ENCODE results near the gene DIP2B.

- no peak for TF ChIP-seq CTCF (IDR thresholded peaks at IDR 0.05)
- TF ChIP-seq POLR2A (IDR thresholded peaks at IDR 0.05): no peak
- no peak for TF ChIP-seq EP300 (IDR thresholded peaks at IDR 0.05)
These were observed 131.1 kb downstream of the DIP2B start for GRCh38 chr12:50635857-50636256.

Data from ovary (tissue), 3 donors.